ENCODE data around the gene NRXN3.
"Not testable (repeated sequence)": the region's sequence is repeated elsewhere in the genome, so short reads cannot be mapped to it uniquely, and the experiment has no call there.

NRXN3 gene

DNA sequence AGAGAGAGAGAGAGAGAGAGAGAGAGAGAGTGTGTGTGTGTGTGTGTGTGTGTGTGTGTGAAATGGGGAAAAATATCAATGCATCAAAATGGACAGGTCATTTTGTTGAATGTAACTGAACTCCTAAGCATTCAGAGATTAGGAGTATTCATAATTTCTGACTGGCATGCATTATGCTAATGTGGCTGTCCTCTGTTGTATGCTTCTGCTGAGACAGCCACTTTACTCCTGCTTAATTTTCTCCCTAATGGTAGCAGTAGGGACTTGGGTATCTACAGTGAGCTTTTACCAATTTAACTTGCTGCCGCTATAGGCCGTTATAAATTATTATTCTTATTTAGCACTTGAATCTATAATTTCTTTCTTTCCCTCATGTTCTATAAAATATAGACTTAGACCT lies 924.8 kb downstream of the NRXN3 start:
- Histone ChIP-seq H3K4me1 (ENCODE audit: control extremely low read depth in 1 of 4, control insufficient read depth in 4 of 4, insufficient read depth in 4 of 4, low read length in 3 of 4) (no peaks in the 10 kb centered on the region), H3K27me3 (replicated peaks in 2 of 5; ENCODE audit: control insufficient read depth in 4 of 5, insufficient read depth in 5 of 5, low read length in 4 of 5) (peaks cover 0 to 2% (median 0%) of the 10 kb centered on the region in 5 experiments), H3K36me3 (ENCODE audit: control insufficient read depth in 4 of 4, insufficient read depth in 4 of 4, low read length in 3 of 4) (no peaks in the 10 kb centered on the region), H3K27ac (ENCODE audit: insufficient read depth in 1 of 2, low read depth in 1 of 2, low read length in 2 of 2, poor library complexity in 1 of 2, severe bottlenecking in 2 of 2) (no peak overlapping the region), H3K9me3 (ENCODE audit: control extremely low read depth in 1 of 5, control insufficient read depth in 4 of 5, insufficient read depth in 2 of 5, low read depth in 1 of 5, low read length in 4 of 5) (no peaks in the 10 kb centered on the region), H3K4me3 (ENCODE audit: control insufficient read depth in 1 of 7, extremely low read depth in 1 of 7, insufficient read depth in 4 of 7, low read depth in 2 of 7, low read length in 6 of 7) (no peak overlapping the region)
- no peak for DNase-seq
- WGBS (ENCODE audit: insufficient coverage), result 52% methylated on average over 2 of the region's 2 CpGs
- POLR2A ChIA-PET, result no interaction called here
- CTCF ChIA-PET, result no interaction called here

- H3K9me3 ChIP-seq (ENCODE audit: control extremely low read depth in 1 of 5, control insufficient read depth in 4 of 5, insufficient read depth in 2 of 5, low read depth in 1 of 5, low read length in 4 of 5), result no peaks in the 10 kb centered on the region
- H3K4me1 ChIP-seq (ENCODE audit: control extremely low read depth in 1 of 4, control insufficient read depth in 4 of 4, insufficient read depth in 4 of 4, low read length in 3 of 4), result no peaks in the 10 kb centered on the region
- CTCF ChIA-PET, result interaction anchor here (0.5 kb wide), 1 partner anchor 10 kb away, joined by 3 read pairs; no protein-coding TSS in a partner anchor
- no CpG with 5 or more reads among the region's 1 CpG for WGBS (ENCODE audit: insufficient coverage)
- no peak overlapping the region for H3K4me3 ChIP-seq (ENCODE audit: control insufficient read depth in 1 of 7, extremely low read depth in 1 of 7, insufficient read depth in 4 of 7, low read depth in 2 of 7, low read length in 6 of 7)
- POLR2A ChIA-PET, result no interaction called here
- DNase-seq, result no peak
- peaks cover 0 to 2% (median 0%) of the 10 kb centered on the region in 5 experiments for H3K27me3 ChIP-seq (replicated peaks in 2 of 5; ENCODE audit: control insufficient read depth in 4 of 5, insufficient read depth in 5 of 5, low read length in 4 of 5)
- H3K36me3 ChIP-seq (ENCODE audit: control insufficient read depth in 4 of 4, insufficient read depth in 4 of 4, low read length in 3 of 4), result no peaks in the 10 kb centered on the region
- H3K27ac ChIP-seq (ENCODE audit: insufficient read depth in 1 of 2, low read depth in 1 of 2, low read length in 2 of 2, poor library complexity in 1 of 2, severe bottlenecking in 2 of 2), result no peak overlapping the region
Measured at GRCh38 chr14:79096811-79097210, 926.6 kb downstream of the NRXN3 start.

DNA sequence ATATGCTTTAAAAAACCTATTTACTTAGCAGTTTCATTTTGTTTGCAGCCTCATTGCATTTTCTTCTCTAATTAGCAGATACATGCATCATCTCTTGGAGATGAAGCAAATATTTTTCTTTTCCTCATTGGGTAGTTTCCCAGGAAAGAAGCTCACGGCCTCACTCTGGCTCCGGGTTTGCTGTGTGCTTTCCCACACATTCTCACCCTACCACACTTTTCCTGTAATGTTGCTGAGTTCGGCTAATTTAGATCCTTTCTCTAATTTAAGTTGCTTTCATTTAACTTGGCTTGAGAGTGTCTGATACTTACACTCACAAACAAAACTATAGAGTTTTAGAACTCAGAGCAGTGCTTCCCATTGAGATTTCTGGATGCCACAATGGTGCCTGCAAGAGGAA lies 928.2 kb downstream of the NRXN3 start:
- Histone ChIP-seq H3K4me1 (ENCODE audit: control extremely low read depth in 1 of 4, control insufficient read depth in 4 of 4, insufficient read depth in 4 of 4, low read length in 3 of 4) (no peaks in the 10 kb centered on the region), H3K27me3 (replicated peaks in 2 of 5; ENCODE audit: control insufficient read depth in 4 of 5, insufficient read depth in 5 of 5, low read length in 4 of 5) (peaks cover 0 to 2% (median 0%) of the 10 kb centered on the region in 5 experiments), H3K4me3 (ENCODE audit: control insufficient read depth in 1 of 7, extremely low read depth in 1 of 7, insufficient read depth in 4 of 7, low read depth in 2 of 7, low read length in 6 of 7) (no peak overlapping the region), H3K36me3 (ENCODE audit: control insufficient read depth in 4 of 4, insufficient read depth in 4 of 4, low read length in 3 of 4) (no peaks in the 10 kb centered on the region), H3K27ac (ENCODE audit: insufficient read depth in 1 of 2, low read depth in 1 of 2, low read length in 2 of 2, poor library complexity in 1 of 2, severe bottlenecking in 2 of 2) (no peak overlapping the region), H3K9me3 (ENCODE audit: control extremely low read depth in 1 of 5, control insufficient read depth in 4 of 5, insufficient read depth in 2 of 5, low read depth in 1 of 5, low read length in 4 of 5) (no peaks in the 10 kb centered on the region)
- 82% methylated on average over 2 of the region's 3 CpGs for WGBS (ENCODE audit: insufficient coverage)
- POLR2A ChIA-PET, result no interaction called here
- CTCF ChIA-PET, result no interaction called here
- DNase-seq, result no peak

DNA sequence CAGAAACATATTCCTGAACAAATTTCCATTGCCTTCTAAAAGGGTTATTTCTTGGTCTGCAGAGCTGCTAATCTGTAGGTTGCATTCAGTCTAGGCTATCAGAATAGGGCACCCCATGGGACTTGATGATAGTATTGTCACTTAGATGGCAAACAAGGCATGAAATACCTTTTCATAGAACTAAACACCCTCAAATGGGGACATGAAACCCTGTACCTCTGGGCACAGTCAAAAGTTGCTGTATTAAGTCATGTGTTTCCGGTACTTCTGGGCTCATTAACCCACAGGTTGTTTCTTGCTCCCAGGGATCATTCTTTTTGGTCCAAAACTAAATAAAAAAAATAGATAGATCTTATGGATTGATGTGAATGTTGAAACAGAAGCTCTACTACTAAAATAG lies 930.4 kb downstream of the NRXN3 start:
- POLR2A ChIA-PET, result no interaction called here
- CTCF ChIA-PET, result no interaction called here
- no CpG with 5 or more reads among the region's 1 CpG for WGBS (ENCODE audit: insufficient coverage)

GRCh38 chr14:79101388-79101787 lies 931.2 kb downstream of the NRXN3 start:
- WGBS (ENCODE audit: insufficient coverage), result 7% methylated on average over 3 of the region's 6 CpGs
- Histone ChIP-seq H3K4me1 (ENCODE audit: control extremely low read depth in 1 of 4, control insufficient read depth in 4 of 4, insufficient read depth in 4 of 4, low read length in 3 of 4) (no peaks in the 10 kb centered on the region), H3K36me3 (ENCODE audit: control insufficient read depth in 4 of 4, insufficient read depth in 4 of 4, low read length in 3 of 4) (no peaks in the 10 kb centered on the region), H3K27ac (ENCODE audit: insufficient read depth in 1 of 2, low read depth in 1 of 2, low read length in 2 of 2, poor library complexity in 1 of 2, severe bottlenecking in 2 of 2) (no peak overlapping the region), H3K9me3 (ENCODE audit: control extremely low read depth in 1 of 5, control insufficient read depth in 4 of 5, insufficient read depth in 2 of 5, low read depth in 1 of 5, low read length in 4 of 5) (no peaks in the 10 kb centered on the region), H3K27me3 (replicated peaks in 2 of 5; ENCODE audit: control insufficient read depth in 4 of 5, insufficient read depth in 5 of 5, low read length in 4 of 5) (peaks cover 0 to 2% (median 0%) of the 10 kb centered on the region in 5 experiments), H3K4me3 (ENCODE audit: control insufficient read depth in 1 of 7, extremely low read depth in 1 of 7, insufficient read depth in 4 of 7, low read depth in 2 of 7, low read length in 6 of 7) (no peak overlapping the region)
- CTCF ChIA-PET, result interaction anchor here (1.6 kb wide), 1 partner anchor 21 kb away, joined by 3 read pairs; no protein-coding TSS in a partner anchor
- DNase-seq, result no peak
- POLR2A ChIA-PET, result no interaction called here

More for the DNA sequence above, 930.4 kb downstream of the NRXN3 start:
- Histone ChIP-seq H3K9me3 (ENCODE audit: control extremely low read depth in 1 of 5, control insufficient read depth in 4 of 5, insufficient read depth in 2 of 5, low read depth in 1 of 5, low read length in 4 of 5) (no peaks in the 10 kb centered on the region), H3K36me3 (ENCODE audit: control insufficient read depth in 4 of 4, insufficient read depth in 4 of 4, low read length in 3 of 4) (no peaks in the 10 kb centered on the region), H3K27ac (ENCODE audit: insufficient read depth in 1 of 2, low read depth in 1 of 2, low read length in 2 of 2, poor library complexity in 1 of 2, severe bottlenecking in 2 of 2) (no peak overlapping the region), H3K4me3 (ENCODE audit: control insufficient read depth in 1 of 7, extremely low read depth in 1 of 7, insufficient read depth in 4 of 7, low read depth in 2 of 7, low read length in 6 of 7) (no peak overlapping the region), H3K4me1 (ENCODE audit: control extremely low read depth in 1 of 4, control insufficient read depth in 4 of 4, insufficient read depth in 4 of 4, low read length in 3 of 4) (no peaks in the 10 kb centered on the region), H3K27me3 (replicated peaks in 2 of 5; ENCODE audit: control insufficient read depth in 4 of 5, insufficient read depth in 5 of 5, low read length in 4 of 5) (peaks cover 0 to 2% (median 0%) of the 10 kb centered on the region in 5 experiments)
- DNase-seq, result no peak

DNA sequence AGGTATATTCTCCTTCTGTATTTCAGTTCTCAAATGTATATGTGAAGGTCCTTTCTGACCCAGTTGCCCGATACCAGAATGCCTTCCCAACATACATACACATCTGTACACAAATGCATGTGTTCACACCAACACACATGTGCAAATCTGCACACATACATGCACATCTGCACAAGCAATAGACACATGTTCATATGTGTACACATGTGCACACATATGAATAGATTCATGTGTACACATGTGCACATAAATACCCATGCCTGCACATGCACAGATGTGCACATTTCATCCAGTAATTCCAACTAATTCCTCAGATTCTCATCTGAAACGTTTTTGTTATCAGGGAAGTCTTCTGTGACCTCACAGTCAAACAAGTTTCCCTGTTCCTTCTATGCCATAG lies 933.6 kb downstream of the NRXN3 start:
- 60% methylated on average over 1 of the region's 2 CpGs for WGBS (ENCODE audit: insufficient coverage)
- CTCF ChIA-PET, result no interaction called here
- H3K9me3 ChIP-seq (ENCODE audit: control extremely low read depth in 1 of 5, control insufficient read depth in 4 of 5, insufficient read depth in 2 of 5, low read depth in 1 of 5, low read length in 4 of 5), result no peaks in the 10 kb centered on the region

GRCh38 chr14:79110564-79110963 lies 940.4 kb downstream of the NRXN3 start:
- WGBS (ENCODE audit: insufficient coverage), result 0% methylated on average over 1 of the region's 4 CpGs
- H3K4me3 ChIP-seq (ENCODE audit: control insufficient read depth in 1 of 7, extremely low read depth in 1 of 7, insufficient read depth in 4 of 7, low read depth in 2 of 7, low read length in 6 of 7); DNase-seq; POLR2A ChIA-PET; H3K27me3 ChIP-seq (replicated peaks in 2 of 5; ENCODE audit: control insufficient read depth in 4 of 5, insufficient read depth in 5 of 5, low read length in 4 of 5); CTCF ChIA-PET; H3K27ac ChIP-seq (ENCODE audit: insufficient read depth in 1 of 2, low read depth in 1 of 2, low read length in 2 of 2, poor library complexity in 1 of 2, severe bottlenecking in 2 of 2); H3K36me3 ChIP-seq (ENCODE audit: control insufficient read depth in 4 of 4, insufficient read depth in 4 of 4, low read length in 3 of 4); H3K4me1 ChIP-seq (ENCODE audit: control extremely low read depth in 1 of 4, control insufficient read depth in 4 of 4, insufficient read depth in 4 of 4, low read length in 3 of 4); H3K9me3 ChIP-seq (ENCODE audit: control extremely low read depth in 1 of 5, control insufficient read depth in 4 of 5, insufficient read depth in 2 of 5, low read depth in 1 of 5, low read length in 4 of 5): not testable (repeated sequence)

More for the DNA sequence above, 933.6 kb downstream of the NRXN3 start:
- Histone ChIP-seq H3K4me3 (ENCODE audit: control insufficient read depth in 1 of 7, extremely low read depth in 1 of 7, insufficient read depth in 4 of 7, low read depth in 2 of 7, low read length in 6 of 7) (no peak overlapping the region), H3K27me3 (replicated peaks in 2 of 5; ENCODE audit: control insufficient read depth in 4 of 5, insufficient read depth in 5 of 5, low read length in 4 of 5) (no peaks in the 10 kb centered on the region), H3K27ac (ENCODE audit: insufficient read depth in 1 of 2, low read depth in 1 of 2, low read length in 2 of 2, poor library complexity in 1 of 2, severe bottlenecking in 2 of 2) (no peak overlapping the region), H3K4me1 (ENCODE audit: control extremely low read depth in 1 of 4, control insufficient read depth in 4 of 4, insufficient read depth in 4 of 4, low read length in 3 of 4) (no peaks in the 10 kb centered on the region), H3K36me3 (ENCODE audit: control insufficient read depth in 4 of 4, insufficient read depth in 4 of 4, low read length in 3 of 4) (no peaks in the 10 kb centered on the region)
- POLR2A ChIA-PET, result no interaction called here
- no peak for DNase-seq

Measured in common myeloid progenitor, CD34-positive (primary cell).